Gastroesophageal sphincter (tissue), 3 donors: ENCODE measurements around the gene ENO2.

Experiments used
- CTCF ChIP-seq, 4 experiments: fragments of 200-600 bp in 2 of 4; fragments of 450-650 bp in 2 of 4; sonication (generic) in 1 of 4; IDR thresholded peaks; one replicate each; pipeline ENCODE4 v1.5.1; 2017 to 2019; ENCODE audit warnings: antibody characterized with exemption in 4 of 4, mild to moderate bottlenecking in 2 of 4, moderate library complexity in 2 of 4
- POLR2A ChIP-seq, 2 donors: fragments of 450-650 bp; IDR thresholded peaks; one replicate each; pipeline ENCODE4 v1.6.1; 2017; ENCODE audit warnings: antibody characterized with exemption in 2 of 2, mild to moderate bottlenecking in 2 of 2, moderate library complexity in 1 of 2
- POLR2AphosphoS5 ChIP-seq: sonication (generic); formaldehyde crosslinking; IDR thresholded peaks from one replicate; pipeline ENCODE4 v1.6.1; 2017; ENCODE audit warnings: antibody characterized with exemption

DNA sequence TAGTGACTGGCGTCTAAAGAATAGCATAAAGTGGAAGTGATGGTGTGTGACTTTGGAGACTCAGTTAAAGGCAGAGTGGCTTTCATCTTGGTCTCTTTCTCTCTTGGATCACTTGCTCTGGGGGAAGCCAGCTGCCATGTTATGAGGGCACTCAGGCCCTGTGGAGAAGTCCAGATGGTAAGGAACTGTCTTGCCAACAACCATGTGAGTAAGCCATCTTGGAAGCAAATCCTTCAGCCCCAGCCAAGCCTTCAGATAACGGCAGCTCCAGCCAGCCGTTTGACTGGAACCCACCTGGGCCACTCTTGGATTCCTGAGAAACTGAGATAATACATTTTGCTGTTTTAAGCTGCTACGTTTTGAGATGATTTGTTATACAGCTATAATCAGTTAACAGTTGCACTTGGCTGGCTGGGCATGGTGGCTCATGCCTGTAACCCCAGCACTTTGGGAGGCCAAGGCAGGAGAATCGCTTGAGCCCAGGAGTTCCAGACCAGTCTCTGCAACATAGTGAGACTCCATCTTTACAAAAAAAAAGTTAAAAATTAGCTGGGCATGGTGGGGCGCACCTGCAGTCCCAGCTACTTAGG is 17.4 kb upstream of the ENO2 start:
- TF ChIP-seq CTCF (IDR thresholded peaks at IDR 0.05) (no peak), POLR2A (IDR thresholded peaks at IDR 0.05) (no peak), POLR2AphosphoS5 (no peak)
